Measurements from ENCODE around the gene RYR3.

Gene RYR3

GRCh38 chr15:33310481-33311311, at the start of gene RYR3:
Gene RYR3 (plus strand): TSS chr15:33310967. CDS start chr15:33311046, 79 bp downstream.
- no peak for DNase-seq (ENCODE audit: low read depth, low spot score)

GRCh38 chr15:33262306-33262705, 48.5 kb upstream of the RYR3 start:
- DNase-seq (ENCODE audit: low read depth, low spot score): no peak

- DNase-seq (ENCODE audit: low read depth, low spot score): no peak
Measured at GRCh38 chr15:33277689-33278088, 33.1 kb upstream of the RYR3 start.

GRCh38 chr15:33278816-33279612, 31.8 kb upstream of the RYR3 start:
- peak; percentile 76 for DNase-seq (ENCODE audit: low read depth, low spot score)

GRCh38 chr15:33279613-33280205, 31.1 kb upstream of the RYR3 start:
- DNase-seq (ENCODE audit: low read depth, low spot score): no peak

GRCh38 chr15:33282226-33283020, 28.3 kb upstream of the RYR3 start:
- no peak for DNase-seq (ENCODE audit: low read depth, low spot score)

GRCh38 chr15:33283576-33283975, 27.2 kb upstream of the RYR3 start:
- no peak for DNase-seq (ENCODE audit: low read depth, low spot score)

- DNase-seq (ENCODE audit: low read depth, low spot score): no peak
Measured at GRCh38 chr15:33284336-33284735, 26.4 kb upstream of the RYR3 start.

- no peak for DNase-seq (ENCODE audit: low read depth, low spot score)
Measured at GRCh38 chr15:33292717-33293307, 18.0 kb upstream of the RYR3 start.

- DNase-seq (ENCODE audit: low read depth, low spot score): no peak
Measured at GRCh38 chr15:33293713-33294334, 16.9 kb upstream of the RYR3 start.

- no peak for DNase-seq (ENCODE audit: low read depth, low spot score)
Measured at GRCh38 chr15:33296050-33296449, 14.7 kb upstream of the RYR3 start.

- DNase-seq (ENCODE audit: low read depth, low spot score): no peak
Measured at GRCh38 chr15:33296856-33297255, 13.9 kb upstream of the RYR3 start.

GRCh38 chr15:33298631-33299030, 12.1 kb upstream of the RYR3 start:
- no peak for DNase-seq (ENCODE audit: low read depth, low spot score)

GRCh38 chr15:33304924-33305323, 5.8 kb upstream of the RYR3 start:
- no peak for DNase-seq (ENCODE audit: low read depth, low spot score)

GRCh38 chr15:33309602-33310276, 1.0 kb upstream of the RYR3 start:
- DNase-seq (ENCODE audit: low read depth, low spot score): no peak

- DNase-seq (ENCODE audit: low read depth, low spot score): no peak
Measured at GRCh38 chr15:33311312-33311971, 675 bp downstream of the RYR3 start.

- no peak for DNase-seq (ENCODE audit: low read depth, low spot score)
Measured at GRCh38 chr15:33313491-33313890, 2.7 kb downstream of the RYR3 start.

GRCh38 chr15:33314069-33314468, 3.3 kb downstream of the RYR3 start:
- DNase-seq (ENCODE audit: low read depth, low spot score): no peak

GRCh38 chr15:33315044-33315443, 4.3 kb downstream of the RYR3 start:
- DNase-seq (ENCODE audit: low read depth, low spot score): no peak

- DNase-seq (ENCODE audit: low read depth, low spot score): no peak
Measured at GRCh38 chr15:33317896-33318295, 7.1 kb downstream of the RYR3 start.

Measured in smooth muscle cell of the brain vasculature (primary cell).